Cardiac muscle cell (in vitro differentiated cells and primary cell): ENCODE data around the gene BRSK2. TPM values are rescaled to one million over a fixed set of nuclear protein-coding genes. Genes with fewer than 3 reads are reported as not detected.

Experiments used
- DNase-seq, 2 donors: peaks; one replicate each; pipeline versions ENCODE4 v3.0.0 to v3.0.0-alpha.2; 2010 to 2017; ENCODE audit warnings: low read depth in 1 of 2, low spot score in 1 of 2
- H3K27ac ChIP-seq: fragments of 200-600 bp; sonication (generic); 2 replicates; pipeline ENCODE4 v1.5.1; 2016
- H3K27me3 ChIP-seq: fragments of 200-600 bp; sonication (generic); 2 replicates; pipeline ENCODE4 v1.6.0; 2016; ENCODE audit warnings: control low read depth
- H3K36me3 ChIP-seq: fragments of 200-600 bp; sonication (generic); 2 replicates; pipeline ENCODE4 v1.5.1; 2016; ENCODE audit warnings: control low read depth
- H3K4me1 ChIP-seq: fragments of 200-600 bp; sonication (generic); 2 replicates; pipeline ENCODE4 v1.8.1; 2017; ENCODE audit warnings: low read depth, mild to moderate bottlenecking, mixed run types
- H3K4me3 ChIP-seq: fragments of 200-600 bp; sonication (generic); 2 replicates; pipeline ENCODE4 v1.5.1; 2016; ENCODE audit warnings: mild to moderate bottlenecking
- H3K9me3 ChIP-seq: fragments of 200-600 bp; sonication (generic); 2 replicates; pipeline ENCODE4 v1.5.1; 2017; ENCODE audit warnings: low read depth, mild to moderate bottlenecking, control low read depth
- CTCF ChIP-seq: IDR thresholded peaks from 2 replicates; pipeline ENCODE4 v1.5.1; 2012; ENCODE audit warnings: low read depth, mild to moderate bottlenecking, low read length
- polyA plus RNA-seq: library from polyadenylated mRNA; unstranded; fragments of >200 nt; fragmentation: Nextera tagmentation; extraction: Ambion mirVana; gene quantifications from 2 replicates; pipeline ENCODE4 v1.2.1, GENCODE V29; 2016
- total RNA-seq: library from RNA; depleted of rRNA; stranded (reverse); fragments of >200 nt; gene quantifications from 2 replicates; pipeline ENCODE4 v1.2.3, GENCODE V29; 2016

Gene BRSK2
- total and polyA plus RNA-seq, 2 experiments from 2014 or later, result 0.69 to 2.7 TPM

- no peaks in the 10 kb centered on the region for H3K9me3 ChIP-seq
- H3K27ac ChIP-seq, result peak overlapping the region; percentile 63
- H3K4me3 ChIP-seq, result no peak overlapping the region
- H3K36me3 ChIP-seq, result no peaks in the 10 kb centered on the region
- no peak for DNase-seq
- no peak for TF ChIP-seq CTCF
- peaks cover 7% of the 10 kb centered on the region for H3K4me1 ChIP-seq
- H3K27me3 ChIP-seq, result no peaks in the 10 kb centered on the region
Measured at GRCh38 chr11:1481483-1481825, 91.7 kb downstream of the BRSK2 start.

- TF ChIP-seq CTCF, result no peak
Measured at GRCh38 chr11:1481861-1482441, 92.2 kb downstream of the BRSK2 start.

DNA sequence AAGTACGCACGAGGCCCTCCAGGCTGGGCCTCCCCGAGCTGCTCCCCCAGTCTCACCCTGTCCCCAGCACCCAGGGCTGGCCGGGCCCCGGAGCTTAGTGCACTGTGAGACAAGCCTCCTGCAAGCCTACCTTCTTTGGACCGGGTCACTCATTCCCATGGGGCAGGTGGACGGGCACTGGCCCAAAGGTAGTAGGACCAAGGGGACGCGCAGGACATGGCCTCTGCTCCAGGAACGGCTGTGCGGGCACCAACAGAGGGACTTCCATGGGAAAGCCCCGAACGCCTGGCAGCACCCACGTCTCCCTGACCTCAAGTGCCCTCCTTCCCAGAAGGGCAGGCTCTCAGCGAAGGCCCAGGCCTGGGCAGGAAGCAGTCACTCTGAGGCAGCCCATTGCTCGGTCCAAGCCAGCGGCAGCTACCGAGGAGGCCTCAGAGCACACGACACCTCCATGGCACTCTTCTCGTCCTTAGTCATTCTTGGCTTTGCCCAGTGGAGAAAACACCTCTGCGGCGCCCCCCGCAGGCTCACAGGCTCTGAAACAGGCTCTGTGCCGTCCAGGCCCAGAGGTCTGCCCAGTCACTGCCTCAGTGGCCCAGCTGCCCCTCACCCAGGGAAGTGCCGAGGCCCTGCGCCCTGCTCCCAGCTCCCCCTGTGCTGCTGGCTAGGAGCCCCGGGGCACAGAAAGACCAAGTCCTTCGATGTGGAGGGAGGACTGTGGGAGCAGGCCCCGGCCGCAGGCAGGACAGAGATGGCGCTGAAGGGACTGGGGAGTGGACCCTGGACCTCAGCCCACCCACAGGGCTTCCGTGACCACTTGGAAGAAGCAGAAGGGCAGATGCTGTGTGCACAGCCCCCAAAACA lies 93.1 kb downstream of the BRSK2 start:
- Histone ChIP-seq H3K9me3 (no peaks in the 10 kb centered on the region), H3K27ac (no peak overlapping the region), H3K4me3 (no peak overlapping the region), H3K27me3 (no peaks in the 10 kb centered on the region), H3K4me1 (peaks cover 16% of the 10 kb centered on the region), H3K36me3 (no peaks in the 10 kb centered on the region)
- DNase-seq, result no peak
- TF ChIP-seq CTCF, result no peak

More at GRCh38 chr11:1481861-1482441, 92.2 kb downstream of the BRSK2 start:
- Histone ChIP-seq H3K4me3 (no peak overlapping the region), H3K27ac (no peak overlapping the region), H3K4me1 (peaks cover 9% of the 10 kb centered on the region), H3K27me3 (no peaks in the 10 kb centered on the region), H3K36me3 (no peaks in the 10 kb centered on the region), H3K9me3 (no peaks in the 10 kb centered on the region)
- no peak for DNase-seq

- Histone ChIP-seq H3K9me3 (no peaks in the 10 kb centered on the region), H3K4me1 (peaks cover 23% of the 10 kb centered on the region), H3K27me3 (no peaks in the 10 kb centered on the region), H3K4me3 (no peak overlapping the region), H3K27ac (no peak overlapping the region), H3K36me3 (no peaks in the 10 kb centered on the region)
- DNase-seq, result no peak
- no peak for TF ChIP-seq CTCF
Measured at GRCh38 chr11:1483445-1483961, 93.8 kb downstream of the BRSK2 start.

DNA sequence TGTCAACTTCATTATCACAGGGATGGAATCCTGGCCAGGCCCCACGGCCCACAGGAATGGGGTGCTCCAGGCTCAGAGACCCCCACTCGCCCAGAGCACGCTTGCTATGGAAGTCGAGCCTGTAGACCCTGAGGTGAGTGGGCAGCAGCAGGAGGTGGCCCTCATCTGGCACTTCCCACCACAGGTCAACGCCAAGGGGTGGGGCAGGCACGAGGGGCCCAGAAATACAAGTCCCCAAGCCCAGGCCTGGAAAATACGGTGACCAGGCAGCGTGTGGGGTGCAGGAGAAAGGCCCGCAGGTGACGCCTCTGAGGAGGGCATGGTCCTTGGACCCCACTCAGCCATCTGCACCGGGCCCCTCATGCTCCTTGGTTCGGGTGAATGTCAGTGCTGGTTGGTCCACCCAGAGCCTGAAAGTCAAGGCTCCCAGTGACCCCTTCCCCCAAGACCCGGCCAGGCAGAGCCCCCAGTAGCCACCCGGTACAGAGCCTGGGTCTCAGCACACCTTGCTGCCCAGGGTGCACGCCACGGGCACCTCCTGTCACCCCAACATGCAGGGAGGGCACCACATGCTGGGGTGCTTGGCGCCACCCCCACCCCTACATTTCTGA lies 94.4 kb downstream of the BRSK2 start:
- no peak overlapping the region for H3K27ac ChIP-seq
- no peak for DNase-seq
- H3K27me3 ChIP-seq, result no peaks in the 10 kb centered on the region
- no peak for TF ChIP-seq CTCF
- H3K36me3 ChIP-seq, result no peaks in the 10 kb centered on the region
- H3K4me3 ChIP-seq, result no peak overlapping the region
- no peaks in the 10 kb centered on the region for H3K9me3 ChIP-seq
- H3K4me1 ChIP-seq, result peaks cover 26% of the 10 kb centered on the region
